GM21526 (cell line): ENCODE data around the gene PIEZO2.
"Not testable (repeated sequence)": the region's sequence is repeated elsewhere in the genome, so short reads cannot be mapped to it uniquely, and the experiment has no call there.

ENCODE experiments used
- ATAC-seq: cut with Tn5 transposase; IDR thresholded peaks from one replicate; pipeline ENCODE4 v1.9.1; 2021; ENCODE audit warnings: moderate library complexity; ENCODE audit not compliant: unreplicated experiment, low FRiP score

The PIEZO2 gene

DNA sequence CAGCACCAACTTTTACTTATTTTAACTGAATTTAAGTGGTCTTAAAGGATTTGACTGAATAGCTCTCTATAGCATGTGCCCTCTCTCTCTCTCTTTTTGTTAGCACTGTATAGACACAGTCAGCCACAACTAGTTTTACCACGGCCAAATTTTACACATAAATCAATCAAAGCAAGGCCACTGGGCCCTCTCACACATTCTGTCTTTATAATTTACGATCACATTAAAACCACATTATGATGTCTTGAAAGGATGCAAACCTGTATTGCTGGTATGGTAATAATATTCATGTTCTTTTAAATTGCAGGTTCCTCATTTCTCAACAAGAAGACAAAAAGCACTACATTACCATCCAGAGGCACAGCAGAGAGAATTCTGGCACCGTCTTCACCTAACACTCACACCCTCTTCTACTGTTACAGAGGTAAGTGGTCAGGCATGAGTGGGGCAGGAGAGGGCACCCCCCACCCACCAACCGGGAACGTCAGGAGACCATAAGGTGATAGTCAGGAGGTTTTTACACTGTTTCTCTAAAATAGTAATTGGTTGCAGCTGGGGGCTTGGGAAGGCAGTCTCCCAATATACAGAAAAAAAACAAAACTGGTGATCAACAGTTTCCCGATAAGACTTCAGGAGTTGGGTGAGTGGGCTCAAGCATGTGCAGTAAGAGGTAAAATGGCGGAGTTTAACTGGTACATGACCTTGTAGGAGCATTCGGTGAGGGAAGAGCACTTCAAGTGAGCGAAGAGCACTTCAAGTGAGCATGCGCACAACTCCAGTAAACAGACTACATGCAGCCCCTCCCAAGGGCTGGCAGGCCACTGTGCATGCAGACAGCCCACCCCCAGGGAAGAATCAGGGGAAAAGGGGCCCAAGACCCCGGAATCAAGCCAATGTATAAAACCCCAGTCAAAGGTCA lies 296.7 kb downstream of the PIEZO2 start:
- no peak for ATAC-seq

DNA sequence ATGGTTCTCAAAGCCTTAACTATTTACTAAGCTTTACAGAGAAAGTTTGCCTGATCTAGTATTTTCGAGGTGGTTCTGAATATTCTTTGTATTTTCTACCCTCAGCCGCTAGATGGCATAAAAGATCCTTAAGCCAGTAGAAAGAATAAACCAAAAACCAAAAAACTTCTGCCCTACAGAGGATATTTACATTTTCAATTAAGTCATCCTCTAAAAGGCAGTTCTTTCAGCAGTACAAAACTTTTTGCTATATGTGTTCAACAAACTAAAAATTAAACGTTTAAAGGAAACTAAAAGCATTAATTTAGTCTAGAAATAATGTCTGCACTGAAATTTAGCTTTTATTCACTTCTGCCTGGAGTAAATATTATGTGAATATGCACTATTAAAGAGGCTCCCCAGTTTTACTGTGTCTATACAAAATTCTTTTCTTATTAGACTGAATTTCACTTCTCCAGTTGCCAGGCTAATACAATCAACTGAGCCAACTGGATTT lies 297.5 kb downstream of the PIEZO2 start:
- no peak for ATAC-seq

DNA sequence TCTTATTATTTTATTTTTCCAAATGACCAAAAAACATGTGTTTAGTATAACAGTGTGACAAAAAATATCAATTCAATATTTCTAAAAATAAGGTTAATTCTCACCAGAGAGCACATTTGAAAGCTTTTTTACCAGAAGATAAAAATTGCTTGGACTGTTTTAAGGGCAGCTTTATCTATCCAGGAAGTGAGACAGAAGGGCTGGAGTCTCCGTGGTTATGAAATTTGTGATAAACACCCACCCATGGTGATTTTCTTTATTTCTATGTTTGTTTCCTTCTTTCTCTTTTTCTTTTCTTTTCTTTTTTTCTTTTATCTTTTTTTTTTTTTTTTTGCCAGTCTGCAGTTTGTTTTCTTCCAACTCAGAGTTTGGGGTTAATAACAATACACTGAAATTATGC lies 298.5 kb downstream of the PIEZO2 start:
- no peak for ATAC-seq

DNA sequence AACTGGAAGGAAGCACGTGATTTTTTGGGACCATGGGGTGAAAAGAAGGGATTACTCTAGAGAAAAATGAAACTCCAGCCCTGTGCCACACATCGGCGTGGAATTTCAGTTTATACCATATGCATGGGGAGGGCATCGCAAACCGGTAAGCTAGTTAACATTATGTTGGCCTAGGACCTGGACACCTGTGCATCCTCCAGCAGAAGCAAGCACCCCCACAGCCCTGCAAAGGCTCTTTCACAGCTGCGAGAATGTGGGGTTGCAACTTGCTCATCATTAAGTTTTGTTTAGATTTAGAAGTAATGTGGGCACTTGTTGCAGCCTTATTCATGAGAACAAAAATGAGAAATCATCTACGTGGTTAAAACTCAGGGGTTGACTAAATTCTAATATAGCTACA lies 299.2 kb downstream of the PIEZO2 start:
- ATAC-seq = no peak

DNA sequence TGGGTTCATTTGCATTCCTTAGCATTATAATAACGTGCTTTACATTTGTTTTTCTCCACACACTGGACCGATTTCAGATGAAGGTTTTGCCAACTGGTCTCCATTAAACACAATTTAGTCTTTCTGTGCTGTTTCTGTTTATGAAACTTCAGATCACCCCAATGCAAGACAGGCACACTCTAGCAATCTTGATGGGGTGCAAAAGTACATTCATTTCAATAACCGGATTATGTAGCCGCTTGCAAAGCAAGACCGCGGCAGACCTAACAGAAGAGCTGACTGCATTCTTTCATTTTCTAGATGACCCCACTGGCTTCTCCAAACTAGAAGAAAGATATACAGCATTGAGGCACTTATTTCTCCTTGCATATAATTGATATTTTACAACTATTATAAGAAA lies 301.5 kb downstream of the PIEZO2 start:
- no peak for ATAC-seq

DNA sequence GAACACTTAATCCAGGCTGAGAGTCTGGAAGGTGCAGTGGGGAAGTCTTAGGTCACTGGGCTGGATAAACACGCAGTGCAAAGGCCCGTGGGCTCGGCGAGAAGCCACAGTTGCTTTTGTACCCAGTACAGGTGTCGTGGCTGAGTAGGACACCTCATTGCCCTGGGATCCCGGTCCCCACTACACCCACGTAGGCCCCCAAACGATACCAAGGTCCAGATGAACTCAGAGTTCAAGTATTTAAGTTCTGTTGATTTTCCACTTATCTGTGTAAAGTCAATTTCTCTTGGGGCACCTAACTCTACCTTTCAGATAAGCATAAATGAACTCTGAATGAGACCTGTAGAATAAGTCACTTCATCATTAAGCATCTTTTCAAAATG lies 302.0 kb downstream of the PIEZO2 start:
- no peak for ATAC-seq

DNA sequence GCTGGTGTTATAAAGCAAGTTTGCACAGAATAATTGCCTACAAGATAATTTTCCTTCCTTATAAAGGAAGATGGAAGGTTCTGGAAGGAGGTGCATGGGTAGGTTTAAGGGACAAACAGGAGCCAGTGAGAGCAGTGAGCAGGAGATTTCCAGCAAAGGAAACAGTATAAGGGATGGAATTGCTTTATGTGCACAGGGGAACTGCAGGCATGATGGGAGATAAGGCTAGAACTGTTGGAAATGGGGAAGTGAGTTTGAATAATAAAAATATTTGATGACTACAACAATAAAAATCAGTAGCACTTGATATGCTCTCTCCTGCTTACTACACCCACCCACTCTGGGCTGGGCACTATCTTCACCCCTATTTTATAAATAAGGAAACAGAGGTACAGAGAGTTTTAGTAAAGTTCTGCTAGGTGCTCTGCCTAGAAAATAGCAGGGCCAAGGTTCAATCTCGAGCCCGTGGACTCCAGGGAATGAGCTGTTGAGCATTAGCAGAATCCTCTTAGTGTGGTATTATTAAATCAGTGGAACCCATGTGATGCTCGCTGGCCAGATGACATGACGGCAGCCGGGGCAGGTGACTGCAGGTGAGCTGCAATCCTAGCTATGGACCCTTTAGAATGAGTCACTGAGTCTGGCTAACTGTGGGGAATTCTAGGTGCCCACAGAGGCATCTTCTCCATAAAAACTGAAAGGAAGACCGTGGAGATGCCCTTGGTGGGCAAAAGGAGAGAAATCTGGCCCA lies 302.5 kb downstream of the PIEZO2 start:
- no peak for ATAC-seq

DNA sequence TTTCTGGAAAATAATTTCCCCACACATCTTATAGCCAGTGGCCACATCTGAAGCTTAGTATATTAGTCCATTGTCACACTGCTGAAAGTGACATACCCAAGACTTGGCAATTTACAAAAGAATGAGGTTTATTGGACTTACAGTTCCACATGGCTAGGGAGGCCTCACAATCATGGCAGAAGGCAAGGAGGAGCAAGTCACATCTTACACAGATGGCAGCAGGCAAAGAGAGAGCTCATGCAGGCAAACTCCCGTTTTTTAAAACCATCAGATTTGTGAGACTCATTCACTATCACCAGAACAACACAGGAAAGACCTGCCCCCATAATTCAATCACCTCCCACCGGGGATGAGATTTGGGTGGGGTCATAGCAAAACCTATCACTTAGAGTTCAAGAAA lies 303.3 kb downstream of the PIEZO2 start:
- ATAC-seq = not testable (repeated sequence)

DNA sequence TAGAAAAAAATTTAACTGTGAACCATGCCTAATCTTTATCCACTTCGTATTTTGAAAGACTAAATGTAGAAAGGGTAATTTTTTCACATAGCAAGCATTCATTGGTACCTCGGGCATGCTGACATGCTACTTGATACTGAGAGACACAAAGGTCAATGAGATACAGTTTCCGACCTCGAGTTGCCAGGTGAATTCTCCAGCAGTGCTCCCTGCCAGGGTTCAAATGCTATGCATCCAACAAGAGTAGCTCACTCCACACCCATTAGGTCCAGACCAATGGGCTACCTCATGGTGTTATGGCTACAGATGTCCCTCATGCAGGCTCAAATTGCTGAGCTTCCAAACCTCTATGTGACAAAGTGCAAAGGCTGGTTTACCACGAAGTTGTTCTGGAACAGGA lies 305.8 kb downstream of the PIEZO2 start:
- ATAC-seq = no peak

DNA sequence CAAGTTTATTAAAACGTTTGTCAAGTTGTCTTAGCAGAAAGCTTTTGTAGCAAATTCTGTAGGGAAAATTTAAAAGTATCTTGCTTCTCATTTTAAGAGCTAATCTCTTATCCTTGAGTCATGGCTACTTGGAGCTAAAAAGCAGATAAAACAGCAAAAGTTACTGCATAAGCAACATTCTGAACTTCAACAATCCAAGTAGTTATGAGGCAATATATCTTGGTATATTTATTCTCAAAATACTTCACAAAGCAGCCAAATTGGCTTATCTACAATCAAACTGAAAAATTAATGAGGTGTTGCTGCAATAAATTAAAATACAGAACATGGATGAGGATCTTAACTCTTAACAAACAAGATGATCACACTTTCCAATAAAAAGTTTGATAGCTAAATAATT lies 306.5 kb downstream of the PIEZO2 start:
- ATAC-seq = no peak

DNA sequence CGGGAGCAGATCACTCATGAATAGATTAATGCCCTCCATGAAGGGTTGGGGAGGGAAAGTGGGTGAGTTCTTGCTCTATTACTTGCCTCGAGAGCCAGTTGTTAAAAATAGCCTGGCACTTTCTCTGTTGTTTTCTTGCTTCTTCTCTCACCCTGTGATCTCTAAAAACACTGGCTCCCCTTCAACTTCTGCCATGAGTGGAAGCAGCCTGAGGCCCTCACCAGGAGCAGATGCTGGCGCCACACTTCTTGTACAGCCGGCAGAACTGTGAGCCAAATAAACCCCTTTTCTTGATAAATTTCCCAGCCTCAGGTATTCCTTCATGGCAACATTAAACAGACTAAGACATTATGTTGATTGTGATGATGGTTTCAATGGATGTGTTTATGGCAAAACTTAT lies 307.0 kb downstream of the PIEZO2 start:
- ATAC-seq = no peak

DNA sequence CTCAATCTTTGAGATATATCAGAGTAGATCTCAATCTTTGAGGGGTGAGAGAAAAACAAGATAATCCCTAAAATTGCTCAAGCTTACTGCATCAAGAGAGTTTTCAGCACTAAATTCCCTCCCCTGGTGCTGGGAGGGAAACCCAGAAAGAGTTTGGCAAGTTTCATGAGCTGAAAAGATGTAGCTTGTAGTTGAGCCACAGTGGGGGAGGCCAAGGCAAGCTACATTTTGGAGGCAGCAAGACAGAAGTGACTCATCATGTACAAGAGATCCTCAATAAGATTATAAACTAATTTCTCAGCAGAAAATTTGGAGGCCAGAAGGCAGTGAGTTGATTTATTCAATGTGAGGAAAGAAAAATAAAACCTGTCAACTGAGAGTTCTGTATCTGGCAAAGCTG lies 308.2 kb downstream of the PIEZO2 start:
- no peak for ATAC-seq

DNA sequence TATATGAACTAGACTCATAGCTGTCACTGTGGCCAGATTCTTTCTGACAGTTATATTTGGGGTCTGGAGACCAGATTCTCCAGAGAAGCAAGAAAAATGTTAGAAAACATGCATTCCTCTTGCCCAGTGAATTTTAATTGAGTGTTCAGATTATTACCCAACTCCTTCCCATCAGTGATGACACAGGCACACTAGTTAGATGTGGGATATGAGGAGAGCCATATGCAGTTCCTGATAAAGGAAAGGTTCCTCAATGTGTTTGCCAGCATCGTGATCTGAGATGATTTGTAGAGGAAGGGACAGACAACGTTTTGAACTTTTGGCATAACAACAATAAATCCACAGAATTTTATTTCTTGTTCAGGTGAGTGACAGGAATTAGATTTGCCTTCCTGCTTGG lies 308.6 kb downstream of the PIEZO2 start:
- ATAC-seq = no peak

DNA sequence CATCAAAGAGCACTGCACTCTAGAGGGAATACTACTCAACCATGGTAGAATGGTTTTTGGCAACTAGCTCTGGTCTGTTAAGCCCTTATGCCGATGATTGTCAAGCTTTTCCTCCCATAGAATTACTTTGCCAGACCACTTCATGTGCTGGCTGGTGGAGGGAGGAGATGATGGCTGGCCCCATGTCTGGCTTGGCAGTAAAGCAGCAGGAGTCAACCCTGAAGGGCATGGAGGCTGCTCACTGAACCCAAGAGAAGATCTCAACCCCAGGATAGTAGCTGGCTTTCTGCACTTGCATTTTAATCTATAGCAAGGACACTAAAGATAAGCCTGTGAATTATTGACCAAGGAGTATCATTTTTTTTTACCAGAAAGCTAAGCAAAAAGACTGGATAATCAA lies 309.9 kb downstream of the PIEZO2 start:
- ATAC-seq = no peak

DNA sequence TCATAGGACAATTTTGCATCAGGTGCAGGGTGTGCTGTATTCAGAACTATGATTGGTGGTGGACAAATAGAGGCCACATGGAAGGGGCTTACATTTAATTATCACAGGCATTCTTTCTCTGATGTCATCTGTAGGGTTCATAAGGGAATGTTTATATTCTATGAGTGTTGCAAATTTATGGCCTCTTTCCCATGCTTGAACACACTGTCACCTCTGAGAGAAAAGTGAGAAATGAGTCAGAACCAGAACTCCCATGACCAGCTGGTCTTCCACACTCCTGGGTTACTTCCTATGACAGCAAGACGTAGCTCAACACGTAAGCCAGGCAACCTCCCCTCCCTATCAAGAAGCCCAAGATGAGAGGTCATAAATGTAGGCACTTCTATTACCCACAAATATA lies 310.8 kb downstream of the PIEZO2 start:
- no peak for ATAC-seq

DNA sequence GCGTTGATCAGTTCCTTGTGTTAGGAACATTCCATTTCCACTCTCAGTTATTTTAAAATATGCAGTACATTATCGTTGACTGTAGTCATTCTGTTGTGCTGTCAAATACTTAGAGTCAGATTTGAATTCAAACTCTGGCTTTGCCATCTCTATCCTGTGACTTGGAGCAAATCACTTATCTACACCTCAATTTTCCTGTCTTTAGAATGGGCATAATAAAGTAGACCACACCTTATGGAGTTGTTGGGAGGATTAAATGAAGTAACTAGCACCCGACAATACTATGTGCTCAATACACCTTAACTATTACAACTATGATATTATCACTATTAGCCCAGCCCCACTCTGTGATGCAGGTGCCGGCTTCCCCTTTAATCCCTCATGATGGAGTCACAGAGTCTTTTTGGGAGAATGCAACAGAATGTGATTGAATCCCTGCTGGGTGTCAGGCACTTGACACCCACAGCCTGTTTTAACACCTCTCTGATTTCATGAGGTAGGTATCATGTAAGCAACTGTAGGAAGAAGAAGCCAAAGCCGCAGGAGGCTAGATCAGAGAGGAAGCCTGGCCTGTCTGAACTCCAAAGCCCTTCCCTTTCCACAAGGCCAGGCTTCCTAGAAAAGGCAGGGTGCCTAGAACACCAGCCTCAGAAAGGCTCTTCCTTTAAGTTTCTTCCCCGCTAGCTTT lies 315.1 kb downstream of the PIEZO2 start:
- ATAC-seq = no peak

DNA sequence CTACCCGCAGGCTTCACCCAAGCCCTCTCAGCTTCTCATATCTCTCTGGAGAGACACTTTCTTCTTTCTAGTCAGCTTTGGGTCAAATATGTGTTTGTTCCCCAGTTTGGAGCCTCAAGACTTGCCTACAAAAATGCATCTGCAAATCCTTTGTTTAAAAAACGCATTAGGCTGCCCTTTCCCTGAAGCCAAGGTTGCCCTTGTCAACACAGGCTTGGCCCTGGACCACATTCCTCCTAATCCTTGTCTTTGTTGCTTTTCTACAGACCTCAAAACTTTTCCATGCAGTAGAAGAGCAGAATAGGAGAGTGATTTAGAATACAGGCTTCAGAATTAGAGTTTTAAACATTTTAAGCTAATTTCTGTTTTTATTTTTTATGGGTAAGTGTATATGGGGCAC lies 315.7 kb downstream of the PIEZO2 start:
- ATAC-seq = no peak

DNA sequence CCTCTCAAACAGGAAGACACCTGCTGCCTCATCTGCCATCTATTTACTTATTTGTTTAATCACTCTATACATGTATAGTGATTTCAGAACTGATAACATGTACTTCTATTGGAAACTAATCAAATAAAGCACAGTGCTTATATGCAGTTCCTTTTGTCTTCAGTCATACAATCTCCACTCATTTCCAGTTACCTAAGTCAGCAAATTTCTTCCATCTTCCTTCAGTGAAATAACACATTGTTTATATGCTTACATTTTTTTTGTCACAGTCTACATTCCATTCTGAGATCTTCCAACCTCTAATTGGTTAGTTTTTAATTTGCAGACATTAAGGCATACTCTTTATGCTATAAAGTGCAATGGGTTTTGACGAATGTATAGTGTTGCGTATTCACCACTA lies 323.0 kb downstream of the PIEZO2 start:
- ATAC-seq = no peak

DNA sequence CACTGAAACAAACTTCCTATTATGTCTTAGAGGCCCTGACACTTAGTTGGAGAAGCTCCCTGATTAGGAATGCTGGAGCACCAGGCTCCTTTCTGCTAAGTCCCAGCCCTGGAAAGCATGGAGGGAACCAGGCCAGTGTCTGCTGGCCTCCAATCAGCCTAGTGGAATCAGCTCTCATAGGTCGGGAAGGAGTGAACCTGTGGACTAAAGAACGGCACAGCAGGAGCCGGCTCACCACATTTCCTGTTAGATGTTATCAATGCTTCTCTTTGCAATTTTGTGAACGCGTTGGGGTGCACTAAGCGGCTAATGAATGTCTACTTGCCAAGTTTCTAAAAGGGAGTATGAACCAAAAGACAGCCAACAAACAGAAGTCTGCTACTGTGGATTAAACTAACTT lies 326.9 kb downstream of the PIEZO2 start:
- ATAC-seq = no peak

DNA sequence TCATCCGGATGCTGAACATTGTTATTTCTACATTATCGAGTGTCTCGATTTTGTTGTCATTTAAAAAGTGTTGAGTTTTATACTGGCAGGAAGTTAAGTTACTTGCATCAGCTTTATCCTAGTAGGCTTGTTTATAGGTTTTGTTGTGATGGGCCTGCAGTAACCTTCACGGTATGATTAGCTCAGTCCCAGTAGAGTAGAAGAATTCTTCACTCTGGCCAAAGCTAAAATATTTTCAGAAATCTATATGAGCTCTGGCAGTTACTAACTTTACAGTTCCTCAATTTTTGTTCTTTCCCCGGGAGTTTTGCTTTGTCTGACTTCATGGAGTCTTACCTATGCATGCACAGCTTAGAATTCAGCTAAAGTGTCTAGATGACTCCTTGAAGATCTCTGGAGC lies 328.7 kb downstream of the PIEZO2 start:
- no peak for ATAC-seq

DNA sequence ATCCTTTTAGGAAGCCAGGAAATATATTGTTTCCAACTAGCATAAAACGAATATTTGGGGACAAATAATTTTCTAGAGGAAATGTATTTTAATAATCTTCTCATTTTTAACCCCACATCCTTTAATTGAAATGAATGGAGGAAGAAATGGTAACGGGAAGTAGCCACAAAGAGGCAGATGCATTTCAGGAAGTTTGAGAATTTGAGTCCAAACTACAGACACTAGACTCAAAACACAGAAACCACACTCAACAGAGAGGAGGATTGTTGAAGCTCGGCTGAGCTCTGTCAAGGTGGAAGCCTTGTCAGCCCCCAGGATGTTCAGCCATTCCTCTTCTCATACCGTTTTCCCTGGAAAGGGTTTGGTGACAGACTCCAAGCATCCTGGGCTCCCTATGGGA lies 335.0 kb downstream of the PIEZO2 start:
- ATAC-seq = no peak
